ENCODE measurements around the gene RIMBP2. TPM values are rescaled to one million over a fixed set of nuclear protein-coding genes. Genes with fewer than 3 reads are reported as not detected.

Gene RIMBP2
- total RNA-seq, 6 experiments from 2014 or later = not detected

DNA sequence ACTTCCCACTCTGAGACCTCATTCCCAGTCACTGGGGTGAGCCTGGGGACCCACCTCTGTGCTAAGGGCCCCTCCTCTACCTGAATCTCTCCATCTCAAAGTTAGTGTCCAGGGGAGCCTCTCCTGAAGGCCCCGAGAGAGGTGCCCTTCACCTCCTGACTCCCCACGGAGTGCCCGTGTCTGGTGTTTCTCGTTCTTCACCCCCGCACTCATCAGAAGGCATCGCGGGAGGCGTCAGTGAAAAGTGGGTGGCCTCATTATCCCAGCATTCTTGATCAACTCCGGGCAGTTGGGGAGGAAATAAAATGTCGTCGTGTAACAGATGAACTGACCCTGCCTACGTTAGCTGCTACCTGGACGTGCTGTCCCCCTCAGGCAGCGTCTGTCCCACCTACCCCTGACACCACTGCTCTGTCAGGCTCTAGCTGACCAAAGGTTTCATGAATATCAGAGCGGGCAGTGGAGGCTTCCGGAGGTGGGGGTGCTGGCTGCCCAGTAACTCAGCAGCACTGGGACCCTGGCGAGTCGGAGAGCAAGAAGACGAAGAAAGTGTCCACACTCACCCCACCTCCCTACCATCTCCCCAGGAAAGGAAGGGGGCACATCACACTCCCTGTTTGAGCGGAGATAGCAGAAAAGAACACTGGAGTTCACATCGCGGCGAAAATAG is 275.6 kb downstream of the RIMBP2 start:
- DNase-seq = no peak
- TF ChIP-seq, protein P1, sequence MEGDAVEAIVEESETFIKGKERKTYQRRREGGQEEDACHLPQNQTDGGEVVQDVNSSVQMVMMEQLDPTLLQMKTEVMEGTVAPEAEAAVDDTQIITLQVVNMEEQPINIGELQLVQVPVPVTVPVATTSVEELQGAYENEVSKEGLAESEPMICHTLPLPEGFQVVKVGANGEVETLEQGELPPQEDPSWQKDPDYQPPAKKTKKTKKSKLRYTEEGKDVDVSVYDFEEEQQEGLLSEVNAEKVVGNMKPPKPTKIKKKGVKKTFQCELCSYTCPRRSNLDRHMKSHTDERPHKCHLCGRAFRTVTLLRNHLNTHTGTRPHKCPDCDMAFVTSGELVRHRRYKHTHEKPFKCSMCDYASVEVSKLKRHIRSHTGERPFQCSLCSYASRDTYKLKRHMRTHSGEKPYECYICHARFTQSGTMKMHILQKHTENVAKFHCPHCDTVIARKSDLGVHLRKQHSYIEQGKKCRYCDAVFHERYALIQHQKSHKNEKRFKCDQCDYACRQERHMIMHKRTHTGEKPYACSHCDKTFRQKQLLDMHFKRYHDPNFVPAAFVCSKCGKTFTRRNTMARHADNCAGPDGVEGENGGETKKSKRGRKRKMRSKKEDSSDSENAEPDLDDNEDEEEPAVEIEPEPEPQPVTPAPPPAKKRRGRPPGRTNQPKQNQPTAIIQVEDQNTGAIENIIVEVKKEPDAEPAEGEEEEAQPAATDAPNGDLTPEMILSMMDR (IDR thresholded peaks at IDR 0.05) = no peak
- H3K27me3 Mint-ChIP-seq (ENCODE audit: insufficient read depth) = peaks cover 1% of the 10 kb centered on the region
- H3K27ac Mint-ChIP-seq = no peak overlapping the region
- H3K36me3 Mint-ChIP-seq (ENCODE audit: low read depth) = no peaks in the 10 kb centered on the region; the same call in 1 of the 2 replicates
- H3K9me3 Mint-ChIP-seq = peaks cover 59% of the 10 kb centered on the region
- no peaks in the 10 kb centered on the region for H3K4me1 Mint-ChIP-seq (ENCODE audit: low read depth)
- no peak overlapping the region for H3K4me3 Mint-ChIP-seq

DNA sequence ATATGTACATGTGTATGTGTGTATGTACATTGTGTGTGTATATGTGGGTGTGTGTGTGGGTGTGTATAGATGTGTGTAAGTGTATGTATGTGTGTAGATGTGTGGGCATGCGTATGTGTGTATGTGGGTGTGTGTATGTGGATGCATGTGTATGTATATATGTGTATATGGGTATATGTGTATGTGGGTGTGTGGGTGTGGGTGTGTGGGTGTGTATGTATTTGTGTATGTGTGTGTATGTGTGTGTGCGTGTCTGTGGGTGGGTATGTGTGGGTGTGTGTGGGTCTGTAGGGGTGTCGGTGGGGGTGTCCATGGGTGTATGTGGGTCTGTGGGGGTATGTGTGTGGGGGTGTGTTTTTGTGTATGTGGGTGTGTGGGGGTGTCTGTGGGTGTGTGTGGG is 276.8 kb downstream of the RIMBP2 start:
- peaks cover 1% of the 10 kb centered on the region for H3K27me3 Mint-ChIP-seq (ENCODE audit: insufficient read depth)
- no peaks in the 10 kb centered on the region for H3K4me1 Mint-ChIP-seq (ENCODE audit: low read depth)
- no peaks in the 10 kb centered on the region; the same call in 1 of the 2 replicates for H3K36me3 Mint-ChIP-seq (ENCODE audit: low read depth)
- no peak overlapping the region for H3K4me3 Mint-ChIP-seq
- no peak for DNase-seq
- H3K9me3 Mint-ChIP-seq = peaks cover 61% of the 10 kb centered on the region
- TF ChIP-seq, protein P1 (IDR thresholded peaks at IDR 0.05) = no peak
- H3K27ac Mint-ChIP-seq = no peak overlapping the region

DNA sequence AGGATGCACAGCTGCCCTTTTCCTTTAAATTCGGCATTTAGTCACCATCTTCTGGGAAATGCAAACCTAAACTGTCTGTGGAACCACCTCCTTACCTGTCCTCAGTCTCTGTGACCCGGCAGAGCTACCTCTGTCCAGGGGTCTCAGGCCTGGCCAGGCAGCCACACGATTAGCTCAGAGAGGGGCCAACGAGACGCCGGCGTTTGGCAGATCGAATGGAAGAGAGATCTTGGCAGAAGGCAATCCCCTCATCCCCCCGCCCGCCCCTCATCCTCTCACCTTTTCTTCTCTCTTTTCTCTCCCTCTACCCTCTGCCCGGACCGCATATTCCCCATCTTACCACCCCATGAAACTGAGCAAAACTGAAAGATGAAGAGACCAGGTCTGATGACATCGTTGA is 277.4 kb downstream of the RIMBP2 start:
- DNase-seq = no peak
- Mint-ChIP-seq H3K27ac (no peak overlapping the region), H3K4me1 (ENCODE audit: low read depth) (no peaks in the 10 kb centered on the region), H3K27me3 (ENCODE audit: insufficient read depth) (peaks cover 1% of the 10 kb centered on the region), H3K9me3 (peaks cover 61% of the 10 kb centered on the region), H3K4me3 (no peak overlapping the region), H3K36me3 (ENCODE audit: low read depth) (no peaks in the 10 kb centered on the region; the same call in 1 of the 2 replicates)
- TF ChIP-seq, protein P1 (IDR thresholded peaks at IDR 0.05) = no peak

DNA sequence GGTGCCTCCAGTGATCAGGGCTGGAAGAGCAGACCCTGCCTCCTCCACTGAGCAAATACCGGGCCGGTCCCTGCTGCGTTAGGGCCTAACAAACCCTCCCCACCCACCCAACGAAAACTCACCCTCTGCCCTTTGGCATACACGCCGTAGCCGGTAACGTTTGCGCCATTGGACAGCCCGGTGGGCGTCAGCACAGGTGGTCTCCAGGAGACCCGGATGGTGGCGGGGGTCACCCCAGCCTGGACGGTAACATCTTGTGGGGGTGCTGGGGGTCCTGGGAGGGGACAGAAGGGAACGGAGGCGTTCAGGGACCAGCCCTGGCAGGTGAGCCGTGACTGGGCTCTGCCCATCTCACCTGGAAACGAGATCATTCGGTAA is 277.9 kb downstream of the RIMBP2 start:
- DNase-seq = no peak
- H3K36me3 Mint-ChIP-seq (ENCODE audit: low read depth) = no peaks in the 10 kb centered on the region; the same call in 1 of the 2 replicates
- H3K27me3 Mint-ChIP-seq (ENCODE audit: insufficient read depth) = no peaks in the 10 kb centered on the region; the same call in none of the 2 replicates
- TF ChIP-seq, protein P1 (IDR thresholded peaks at IDR 0.05) = no peak
- peaks cover 61% of the 10 kb centered on the region for H3K9me3 Mint-ChIP-seq
- no peak overlapping the region for H3K27ac Mint-ChIP-seq
- no peak overlapping the region for H3K4me3 Mint-ChIP-seq
- H3K4me1 Mint-ChIP-seq (ENCODE audit: low read depth) = no peaks in the 10 kb centered on the region

DNA sequence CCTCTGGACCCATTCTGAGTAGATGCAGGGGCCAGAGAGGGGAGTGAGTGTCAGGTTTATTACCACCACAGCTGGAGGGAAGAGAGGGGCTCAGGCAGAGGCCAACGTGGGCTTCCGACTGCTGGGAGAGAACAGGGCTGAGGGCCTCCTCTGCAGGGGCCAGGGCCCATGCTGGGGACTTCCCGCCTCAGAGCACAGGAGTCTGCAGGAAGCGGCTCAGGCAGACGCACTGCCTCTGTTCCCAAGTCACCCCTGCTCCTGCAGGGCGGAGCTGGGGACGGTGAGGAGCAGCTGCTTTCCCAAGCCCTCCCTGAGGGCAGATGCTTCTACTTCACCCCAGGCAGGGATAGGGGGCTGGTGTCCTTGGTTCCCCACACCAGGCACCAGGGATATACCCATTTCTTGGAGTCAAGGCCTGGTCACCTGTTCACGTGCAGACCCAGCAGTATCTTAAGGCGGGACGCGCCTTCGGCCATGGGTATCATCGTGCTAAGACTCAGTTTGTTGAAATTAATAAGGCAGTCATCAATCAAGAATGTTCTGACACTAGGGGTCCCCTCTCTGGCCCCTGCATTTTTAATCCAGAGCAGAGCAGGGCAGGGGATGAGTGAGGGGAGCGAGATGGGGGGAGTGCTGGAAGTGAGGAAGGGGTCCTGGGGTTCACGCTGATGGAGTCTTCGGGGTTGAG is 278.4 kb downstream of the RIMBP2 start:
- Mint-ChIP-seq H3K4me1 (ENCODE audit: low read depth) (no peaks in the 10 kb centered on the region), H3K36me3 (ENCODE audit: low read depth) (no peaks in the 10 kb centered on the region; the same call in 1 of the 2 replicates), H3K9me3 (peaks cover 58% of the 10 kb centered on the region), H3K27me3 (ENCODE audit: insufficient read depth) (no peaks in the 10 kb centered on the region; the same call in none of the 2 replicates), H3K4me3 (no peak overlapping the region), H3K27ac (no peak overlapping the region)
- DNase-seq = no peak
- TF ChIP-seq, protein P1 (IDR thresholded peaks at IDR 0.05) = no peak

All from HFFc6 (cell line).